IMR-90 (cell line): ENCODE data around the gene KCNIP3.

ENCODE experiments used
- CTCF ChIP-seq: conservative IDR thresholded peaks from 2 replicates; pipeline ENCODE4 v1.5.1; 2012; ENCODE audit warnings: mild to moderate bottlenecking, low read depth, low read length, improper control_type of control experiment
- POLR2A ChIP-seq: IDR thresholded peaks from 2 replicates; pipeline ENCODE4 v1.6.1; 2012; ENCODE audit warnings: mild to moderate bottlenecking, low read depth, low read length
- RAD21 ChIP-seq: IDR thresholded peaks from 2 replicates; pipeline ENCODE4 v1.6.1; 2012; ENCODE audit warnings: low read length, improper control_type of control experiment

- TF ChIP-seq RAD21 (no peak), POLR2A (no peak), CTCF (no peak)
Observed at GRCh38 chr2:95266781-95267430, 30.2 kb upstream of the KCNIP3 start.
